Sigmoid colon (tissue), 7 donors: Measurements from ENCODE around the gene EEPD1. TPM values are rescaled to one million over a fixed set of nuclear protein-coding genes. Genes with fewer than 3 reads are reported as not detected.

Experiments
- DNase-seq: peaks from one replicate; pipeline ENCODE4 v3.0.0-alpha.2; 2019
- H3K27ac ChIP-seq, 4 donors: fragments of 200-600 bp; sonication (generic); one replicate each; pipeline ENCODE4 v1.5.1; 2016 to 2019; ENCODE audit warnings: mild to moderate bottlenecking in 1 of 4
- H3K27me3 ChIP-seq, 3 donors: fragments of 200-600 bp; sonication (generic); one replicate each; pipeline ENCODE4 v1.5.1; 2019; ENCODE audit warnings: mild to moderate bottlenecking in 1 of 3
- H3K36me3 ChIP-seq, 4 donors: fragments of 200-600 bp; sonication (generic); one replicate each; pipeline ENCODE4 v1.5.1; 2016 to 2019
- H3K4me1 ChIP-seq, 4 donors: fragments of 200-600 bp; sonication (generic); one replicate each; pipeline ENCODE4 v1.5.1; 2017 to 2019
- H3K4me3 ChIP-seq, 4 donors: fragments of 200-600 bp; sonication (generic); one replicate each; pipeline ENCODE4 v1.5.1; 2017 to 2019; ENCODE audit warnings: mild to moderate bottlenecking in 2 of 4, moderate library complexity in 1 of 4
- H3K9me3 ChIP-seq, 4 donors: fragments of 200-600 bp in 3 of 4; sonication (generic) in 3 of 4; one replicate each; pipeline versions ENCODE4 v1.5.1 to v1.6.1; 2013 to 2019
- CTCF ChIP-seq, 4 experiments: fragments of 450-650 bp in 3 of 4; fragments of 200-600 bp in 1 of 4; IDR thresholded peaks; one replicate each; pipeline ENCODE4 v1.5.1; 2016 to 2019; ENCODE audit warnings: antibody characterized with exemption in 4 of 4, mild to moderate bottlenecking in 3 of 4, moderate library complexity in 2 of 4
- EP300 ChIP-seq, 4 donors: sonication (generic); formaldehyde crosslinking; IDR thresholded peaks; one replicate each; pipeline ENCODE4 v1.6.1; 2017; ENCODE audit warnings: antibody characterized with exemption in 4 of 4
- POLR2A ChIP-seq, 2 donors: fragments of 450-650 bp; IDR thresholded peaks; one replicate each; pipeline ENCODE4 v1.6.1; 2016; ENCODE audit warnings: antibody characterized with exemption in 2 of 2, mild to moderate bottlenecking in 2 of 2, moderate library complexity in 2 of 2
- POLR2AphosphoS5 ChIP-seq, 4 donors: sonication (generic); formaldehyde crosslinking; IDR thresholded peaks; one replicate each; pipeline ENCODE4 v1.6.1; 2017; ENCODE audit warnings: antibody characterized with exemption in 4 of 4
- WGBS, 2 donors: extraction: QIAGEN DNeasy Blood & Tissue Kit; methylation state at CpG; one replicate each; pipeline ENCODE4 v1.1.7; 2013; 5-methylcytosine and 5-hydroxymethylcytosine counted together
- intact Hi-C: fragments of 100-400 bp; cut with DNase I; formaldehyde crosslinking; loops from one replicate; pipeline ENCODE4 v1.15.1; 2023
- polyA plus RNA-seq, 3 donors: library from polyadenylated mRNA; stranded (reverse); fragments of 200-250 nt; gene quantifications; one replicate each; pipeline ENCODE4 v1.2.3, GENCODE V29; 2013
- total RNA-seq, 4 donors: library from RNA; depleted of rRNA; stranded (reverse); fragments of >200 nt; gene quantifications; one replicate each; pipeline ENCODE4 v1.1.0, GENCODE V29; 2016
- donor health status: healthy with polysubstance abuse.
- donor health status: Bipolar disorder and iron deficiency.
- donor health status: healthy.

The EEPD1 gene
- total and polyA plus RNA-seq, 7 donors = 6.6 to 18.1 (median 14.3) TPM

GRCh38 chr7:36280840-36281812 lies 128.1 kb downstream of the EEPD1 start:
- H3K27ac ChIP-seq = peak overlapping the region; percentile 72 to 86 (median 82)
- no peaks in the 10 kb centered on the region for H3K36me3 ChIP-seq
- no peaks in the 10 kb centered on the region for H3K27me3 ChIP-seq
- H3K4me1 ChIP-seq = peaks cover 0 to 79% (median 70%) of the 10 kb centered on the region in 4 donors
- WGBS, 2 donors = 7 to 42% methylated on average over 18 of the region's 18 CpGs
- intact Hi-C loops = loop anchor here (1.0 kb wide), 1 partner anchor 128 kb away; the partner anchor contains the start of gene EEPD1
- TF ChIP-seq CTCF (IDR thresholded peaks at IDR 0.05) (peak in 1 of 4 experiments; percentile 9), POLR2AphosphoS5 (IDR thresholded peaks at IDR 0.05) (peak; percentile 34 to 82 (median 48)), POLR2A (IDR thresholded peaks at IDR 0.05) (no peak), EP300 (IDR thresholded peaks at IDR 0.05) (peak in 1 of 4 donors; percentile 49)
- DNase-seq = peak; percentile 90
- no peaks in the 10 kb centered on the region for H3K9me3 ChIP-seq
- peak overlapping the region in 2 of 4 donors; percentile 23 to 27 for H3K4me3 ChIP-seq

GRCh38 chr7:36281945-36282717 lies 129.1 kb downstream of the EEPD1 start:
- no peaks in the 10 kb centered on the region for H3K9me3 ChIP-seq
- 72 to 83% methylated on average over 10 of the region's 10 CpGs for WGBS, 2 donors
- no peaks in the 10 kb centered on the region for H3K36me3 ChIP-seq
- DNase-seq = peak; percentile 55
- intact Hi-C loops = no loop called here
- H3K4me3 ChIP-seq = no peak overlapping the region
- peaks cover 0 to 75% (median 61%) of the 10 kb centered on the region in 4 donors for H3K4me1 ChIP-seq
- no peaks in the 10 kb centered on the region for H3K27me3 ChIP-seq
- peak in 1 of 4 donors; percentile 46 for TF ChIP-seq POLR2AphosphoS5 (IDR thresholded peaks at IDR 0.05)
- TF ChIP-seq POLR2A (IDR thresholded peaks at IDR 0.05) = no peak
- peak overlapping the region in 3 of 4 donors; percentile 81 to 86 (median 82) for H3K27ac ChIP-seq

GRCh38 chr7:36283181-36283580 lies 130.1 kb downstream of the EEPD1 start:
- Histone ChIP-seq H3K9me3 (no peaks in the 10 kb centered on the region), H3K27me3 (no peaks in the 10 kb centered on the region), H3K36me3 (peaks cover 0 to 8% (median 1%) of the 10 kb centered on the region in 4 donors), H3K27ac (peak overlapping the region; percentile 13 to 86 (median 24)), H3K4me1 (peaks cover 0 to 65% (median 50%) of the 10 kb centered on the region in 4 donors), H3K4me3 (no peak overlapping the region)
- TF ChIP-seq POLR2A (IDR thresholded peaks at IDR 0.05) = no peak
- no peak for TF ChIP-seq POLR2AphosphoS5 (IDR thresholded peaks at IDR 0.05)
- no peak for TF ChIP-seq CTCF (IDR thresholded peaks at IDR 0.05)
- TF ChIP-seq EP300 (IDR thresholded peaks at IDR 0.05) = no peak
- WGBS, 2 donors = 61 to 89% methylated on average over 9 of the region's 9 CpGs
- DNase-seq = peak; percentile 57
- intact Hi-C loops = no loop called here

- intact Hi-C loops = no loop called here
- DNase-seq = peak; percentile 84
- TF ChIP-seq POLR2A (IDR thresholded peaks at IDR 0.05) = no peak
- TF ChIP-seq POLR2AphosphoS5 (IDR thresholded peaks at IDR 0.05) = peak in 1 of 4 donors; percentile 28
- Histone ChIP-seq H3K4me3 (no peak overlapping the region), H3K4me1 (peaks cover 0 to 59% (median 45%) of the 10 kb centered on the region in 4 donors), H3K27ac (peak overlapping the region in 1 of 4 donors; percentile 86), H3K27me3 (no peaks in the 10 kb centered on the region), H3K36me3 (peaks cover 0 to 13% (median 2%) of the 10 kb centered on the region in 4 donors), H3K9me3 (no peaks in the 10 kb centered on the region)
- WGBS, 2 donors = 69 to 91% methylated on average over 7 of the region's 7 CpGs
These were observed 130.7 kb downstream of the EEPD1 start for GRCh38 chr7:36283711-36284130.

GRCh38 chr7:36284456-36285090 lies 131.5 kb downstream of the EEPD1 start:
- no peak for TF ChIP-seq POLR2A (IDR thresholded peaks at IDR 0.05)
- no peak for TF ChIP-seq EP300 (IDR thresholded peaks at IDR 0.05)
- no peak for TF ChIP-seq CTCF (IDR thresholded peaks at IDR 0.05)
- Histone ChIP-seq H3K4me3 (no peak overlapping the region), H3K27me3 (no peaks in the 10 kb centered on the region), H3K4me1 (peaks cover 0 to 51% (median 36%) of the 10 kb centered on the region in 4 donors), H3K27ac (no peak overlapping the region), H3K36me3 (peaks cover 0 to 13% (median 2%) of the 10 kb centered on the region in 4 donors), H3K9me3 (no peaks in the 10 kb centered on the region)
- WGBS, 2 donors = 89 to 92% methylated on average over 19 of the region's 19 CpGs
- intact Hi-C loops = no loop called here
- DNase-seq = peak; percentile 62
